A673 (cell line): ENCODE measurements around the gene FGD6. TPM values are rescaled to one million over a fixed set of nuclear protein-coding genes. Genes with fewer than 3 reads are reported as not detected.

Experiments used
- BruUV-seq: library from RNA; stranded (reverse); fragments of 400-500 nt; replicated peaks from 2 replicates; lab custom pipeline; 2021; lab: Mats Ljungman, UMichigan
- CTCF ChIA-PET: fragments of 300-600 bp; sonication (Branson Sonifier 250); formaldehyde crosslinking; loops from one replicate; lab custom pipeline; 2022; ENCODE audit warnings: antibody characterized with exemption; lab: Charles Lee
- POLR2A ChIA-PET: fragments of 300-600 bp; sonication (Branson Sonifier 250); formaldehyde crosslinking; loops from one replicate; lab custom pipeline; 2022; ENCODE audit warnings: antibody characterized with exemption; ENCODE audit not compliant: low non-redundant PET; lab: Charles Lee
- DNase-seq: peaks from one replicate; pipeline ENCODE4 v3.0.0-alpha.2; 2015; ENCODE audit warnings: low spot score
- H3K27ac ChIP-seq: fragments of 200-600 bp; sonication (generic); 2 replicates; pipeline ENCODE4 v1.5.1; 2016; ENCODE audit warnings: mixed run types, low read depth, mild to moderate bottlenecking, mixed read lengths, antibody characterized with exemption, low read length; ENCODE audit not compliant: poor library complexity, severe bottlenecking
- H3K27me3 ChIP-seq: fragments of 200-600 bp; sonication (generic); replicated peaks from 2 replicates; pipeline ENCODE4 v1.6.1; 2017; ENCODE audit warnings: mixed run types, low read depth, mild to moderate bottlenecking, mixed read lengths, antibody characterized with exemption, low read length; ENCODE audit not compliant: insufficient read depth, poor library complexity
- H3K36me3 ChIP-seq: fragments of 200-600 bp; sonication (generic); 2 replicates; pipeline ENCODE4 v1.6.1; 2016; ENCODE audit warnings: mixed run types, mild to moderate bottlenecking, mixed read lengths, antibody characterized with exemption, low read length; ENCODE audit not compliant: insufficient read depth, poor library complexity, severe bottlenecking
- H3K4me1 ChIP-seq: fragments of 200-600 bp; sonication (generic); 2 replicates; pipeline ENCODE4 v1.6.1; 2017; ENCODE audit warnings: mixed run types, mild to moderate bottlenecking, mixed read lengths, antibody characterized with exemption, low read length; ENCODE audit not compliant: insufficient read depth, poor library complexity, severe bottlenecking
- H3K4me3 ChIP-seq: fragments of 200-600 bp; sonication (generic); 2 replicates; pipeline ENCODE4 v1.5.1; 2016; ENCODE audit warnings: low read depth, mixed run types, mild to moderate bottlenecking, mixed read lengths, low read length; ENCODE audit not compliant: poor library complexity, severe bottlenecking
- H3K9me3 ChIP-seq: fragments of 200-600 bp; sonication (generic); 2 replicates; pipeline ENCODE4 v1.6.1; 2016; ENCODE audit warnings: mixed run types, low read depth, mild to moderate bottlenecking, mixed read lengths, antibody characterized with exemption, low read length; ENCODE audit not compliant: poor library complexity, severe bottlenecking
- EZH2 ChIP-seq: fragments of 200-600 bp; sonication (generic); IDR thresholded peaks from 2 replicates; pipeline ENCODE4 v1.6.1; 2017; ENCODE audit warnings: borderline replicate concordance, low read depth, mild to moderate bottlenecking, mixed read lengths, antibody characterized with exemption, low read length; ENCODE audit not compliant: poor library complexity, severe bottlenecking
- intact Hi-C: fragments of 100-400 bp; cut with micrococcal nuclease; formaldehyde crosslinking; loops from one replicate; pipeline ENCODE4 v1.10.0; 2022; ENCODE audit not compliant: unreplicated experiment
- total RNA-seq: library from RNA; stranded (reverse); gene quantifications from 2 replicates; pipeline ENCODE4 v1.2.3, GENCODE V29; 2021
- TF ChIP-seq, protein P1 (sequence below): fragments of 300-800, 200-600 bp; sonication (generic); conservative IDR thresholded peaks from 2 replicates; pipeline ENCODE4 v1.5.1; 2017; ENCODE audit warnings: low read depth, mild to moderate bottlenecking, antibody characterized with exemption, low read length, moderate library complexity, mixed read lengths

Gene FGD6
- total RNA-seq, 1 experiment from 2014 or later, result 11.7 TPM

DNA sequence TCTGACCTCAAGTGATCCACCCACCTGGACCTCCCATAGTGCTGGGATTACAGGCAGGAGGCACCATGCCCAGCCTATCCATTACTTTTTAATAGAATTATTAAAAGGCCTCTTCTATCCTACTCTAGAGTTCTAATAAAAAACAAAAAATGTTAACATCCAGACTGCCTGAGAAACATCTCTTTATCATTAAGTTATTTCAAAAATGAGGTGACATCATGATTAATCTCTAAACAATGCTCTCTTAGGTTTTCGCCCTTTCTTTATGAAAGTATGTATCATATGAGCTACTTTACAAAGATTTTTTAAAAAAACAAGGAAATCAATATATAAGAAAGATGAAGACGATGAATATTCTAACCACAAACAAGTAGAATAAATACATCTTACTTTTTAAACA lies 52.6 kb downstream of the FGD6 start:
- H3K27me3 ChIP-seq, result no peaks in the 10 kb centered on the region
- CTCF ChIA-PET, result no interaction called here
- H3K4me3 ChIP-seq, result no peak overlapping the region
- no peak overlapping the region for H3K27ac ChIP-seq
- intact Hi-C loops, result no loop called here
- TF ChIP-seq, protein P1, sequence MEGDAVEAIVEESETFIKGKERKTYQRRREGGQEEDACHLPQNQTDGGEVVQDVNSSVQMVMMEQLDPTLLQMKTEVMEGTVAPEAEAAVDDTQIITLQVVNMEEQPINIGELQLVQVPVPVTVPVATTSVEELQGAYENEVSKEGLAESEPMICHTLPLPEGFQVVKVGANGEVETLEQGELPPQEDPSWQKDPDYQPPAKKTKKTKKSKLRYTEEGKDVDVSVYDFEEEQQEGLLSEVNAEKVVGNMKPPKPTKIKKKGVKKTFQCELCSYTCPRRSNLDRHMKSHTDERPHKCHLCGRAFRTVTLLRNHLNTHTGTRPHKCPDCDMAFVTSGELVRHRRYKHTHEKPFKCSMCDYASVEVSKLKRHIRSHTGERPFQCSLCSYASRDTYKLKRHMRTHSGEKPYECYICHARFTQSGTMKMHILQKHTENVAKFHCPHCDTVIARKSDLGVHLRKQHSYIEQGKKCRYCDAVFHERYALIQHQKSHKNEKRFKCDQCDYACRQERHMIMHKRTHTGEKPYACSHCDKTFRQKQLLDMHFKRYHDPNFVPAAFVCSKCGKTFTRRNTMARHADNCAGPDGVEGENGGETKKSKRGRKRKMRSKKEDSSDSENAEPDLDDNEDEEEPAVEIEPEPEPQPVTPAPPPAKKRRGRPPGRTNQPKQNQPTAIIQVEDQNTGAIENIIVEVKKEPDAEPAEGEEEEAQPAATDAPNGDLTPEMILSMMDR, result no peak
- no peak for TF ChIP-seq EZH2
- POLR2A ChIA-PET, result no interaction called here
- BruUV-seq, result no TSS peak
- DNase-seq, result no peak
- no peaks in the 10 kb centered on the region for H3K36me3 ChIP-seq
- peaks cover 12% of the 10 kb centered on the region for H3K4me1 ChIP-seq
- no peaks in the 10 kb centered on the region for H3K9me3 ChIP-seq

DNA sequence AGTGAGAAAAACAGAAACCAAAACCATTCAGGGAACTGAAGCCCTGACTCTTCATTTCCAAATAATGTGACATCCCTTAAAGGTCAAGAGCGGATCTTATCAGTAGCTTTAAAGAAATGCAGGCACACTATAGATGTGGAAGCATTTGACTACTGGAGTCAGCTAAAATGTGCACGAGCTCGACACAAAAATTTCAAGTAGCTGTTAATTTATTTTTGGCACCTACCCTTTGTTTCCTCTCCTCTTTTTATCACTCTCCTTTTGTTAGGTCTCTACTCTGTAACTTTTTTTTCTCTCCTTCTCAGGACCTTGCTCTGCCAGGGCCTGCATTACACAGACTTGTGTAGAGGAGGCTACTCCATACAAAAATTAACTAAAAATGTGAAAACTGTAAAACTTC lies 58.3 kb downstream of the FGD6 start:
- Histone ChIP-seq H3K4me1 (no peaks in the 10 kb centered on the region), H3K9me3 (no peaks in the 10 kb centered on the region), H3K27me3 (no peaks in the 10 kb centered on the region), H3K36me3 (no peaks in the 10 kb centered on the region), H3K27ac (no peak overlapping the region), H3K4me3 (no peak overlapping the region)
- DNase-seq, result no peak
- TF ChIP-seq EZH2, result no peak
- TF ChIP-seq, protein P1, result no peak
- no TSS peak for BruUV-seq
- intact Hi-C loops, result no loop called here
- ChIA-PET CTCF (no interaction called here), POLR2A (no interaction called here)

DNA sequence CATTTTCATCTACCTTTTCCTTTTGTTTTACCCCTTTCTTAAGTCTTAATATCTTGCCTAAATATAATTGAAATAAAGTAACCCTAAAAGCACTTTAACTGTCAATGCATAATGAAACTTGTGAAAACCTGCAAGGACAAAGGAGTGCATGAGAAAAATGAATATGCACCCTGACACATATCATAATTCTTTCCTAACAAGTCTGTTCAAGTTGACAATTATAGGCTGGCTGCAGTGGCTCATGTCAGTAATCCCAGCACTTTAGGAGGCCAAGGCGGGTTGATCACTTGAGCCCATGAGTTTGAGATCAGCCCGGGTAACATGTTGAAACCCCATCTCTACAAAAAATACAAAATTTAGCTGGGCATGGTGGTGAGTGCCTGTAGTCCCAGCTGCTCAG lies 65.4 kb downstream of the FGD6 start:
- DNase-seq, result no peak
- H3K4me3 ChIP-seq, result no peak overlapping the region
- H3K27ac ChIP-seq, result no peak overlapping the region
- no peaks in the 10 kb centered on the region for H3K4me1 ChIP-seq
- no peaks in the 10 kb centered on the region for H3K36me3 ChIP-seq
- no TSS peak for BruUV-seq
- H3K27me3 ChIP-seq, result no peaks in the 10 kb centered on the region
- ChIA-PET CTCF (no interaction called here), POLR2A (no interaction called here)
- no peaks in the 10 kb centered on the region for H3K9me3 ChIP-seq
- intact Hi-C loops, result no loop called here
- no peak for TF ChIP-seq EZH2
- TF ChIP-seq, protein P1, result no peak
